Measurements from ENCODE around the gene HTRA3. TPM values are rescaled to one million over a fixed set of nuclear protein-coding genes. Genes with fewer than 3 reads are reported as not detected.

Gene HTRA3
- total RNA-seq, 1 experiment from 2014 or later: 2.8 TPM

DNA sequence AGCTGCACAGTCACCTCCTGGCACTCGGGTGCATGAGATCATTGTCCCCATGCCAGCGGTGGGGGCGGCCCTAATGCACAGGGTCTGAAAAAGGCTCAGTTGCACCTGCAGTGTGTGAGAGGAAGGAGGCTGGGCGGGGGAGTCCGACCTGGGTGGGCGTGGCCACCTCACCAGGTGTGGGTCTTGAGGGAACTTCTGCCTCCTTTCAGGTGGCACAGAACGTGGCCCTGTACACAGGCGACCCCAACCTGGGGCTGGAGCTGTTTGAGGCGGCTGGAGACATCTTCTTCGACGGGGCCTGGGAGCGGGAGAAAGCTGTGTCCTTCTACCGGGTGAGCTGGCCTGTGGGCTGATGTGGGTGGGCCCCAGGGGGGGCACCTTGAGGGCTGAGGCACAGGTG, 34.3 kb upstream of the HTRA3 start:
- POLR2A ChIA-PET (ENCODE audit: unreplicated experiment): no interaction called here
- no peak overlapping the region for H3K9ac ChIP-seq (ENCODE audit: low read length)
- TF ChIP-seq EZH2phosphoT487 (IDR thresholded peaks at IDR 0.05; ENCODE audit: borderline replicate concordance, low read length) (no peak), EZH2 (IDR thresholded peaks at IDR 0.05; ENCODE audit: low read length, unreplicated experiment) (no peak)
- TF ChIP-seq, protein P1, sequence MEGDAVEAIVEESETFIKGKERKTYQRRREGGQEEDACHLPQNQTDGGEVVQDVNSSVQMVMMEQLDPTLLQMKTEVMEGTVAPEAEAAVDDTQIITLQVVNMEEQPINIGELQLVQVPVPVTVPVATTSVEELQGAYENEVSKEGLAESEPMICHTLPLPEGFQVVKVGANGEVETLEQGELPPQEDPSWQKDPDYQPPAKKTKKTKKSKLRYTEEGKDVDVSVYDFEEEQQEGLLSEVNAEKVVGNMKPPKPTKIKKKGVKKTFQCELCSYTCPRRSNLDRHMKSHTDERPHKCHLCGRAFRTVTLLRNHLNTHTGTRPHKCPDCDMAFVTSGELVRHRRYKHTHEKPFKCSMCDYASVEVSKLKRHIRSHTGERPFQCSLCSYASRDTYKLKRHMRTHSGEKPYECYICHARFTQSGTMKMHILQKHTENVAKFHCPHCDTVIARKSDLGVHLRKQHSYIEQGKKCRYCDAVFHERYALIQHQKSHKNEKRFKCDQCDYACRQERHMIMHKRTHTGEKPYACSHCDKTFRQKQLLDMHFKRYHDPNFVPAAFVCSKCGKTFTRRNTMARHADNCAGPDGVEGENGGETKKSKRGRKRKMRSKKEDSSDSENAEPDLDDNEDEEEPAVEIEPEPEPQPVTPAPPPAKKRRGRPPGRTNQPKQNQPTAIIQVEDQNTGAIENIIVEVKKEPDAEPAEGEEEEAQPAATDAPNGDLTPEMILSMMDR (conservative IDR thresholded peaks at IDR 0.05; ENCODE audit: low read depth, low read length): no peak
- no peak overlapping the region for H3K4me3 ChIP-seq (ENCODE audit: low read length)
- no peaks in the 10 kb centered on the region for H3K36me3 ChIP-seq (ENCODE audit: low read depth, low read length)
- no peak for DNase-seq
- H3F3A ChIP-seq (ENCODE audit: low read length, unreplicated experiment): no peaks in the 10 kb centered on the region
- no peaks in the 10 kb centered on the region for H4K20me1 ChIP-seq (ENCODE audit: low read length)
- H3K27me3 ChIP-seq (ENCODE audit: low read length): no peaks in the 10 kb centered on the region
- no peak overlapping the region for H2AFZ ChIP-seq (ENCODE audit: low read length)
- intact Hi-C loops (cut with micrococcal nuclease): no loop called here
- no peak overlapping the region for H3K4me2 ChIP-seq (ENCODE audit: low read length)
- H3K9me3 ChIP-seq (ENCODE audit: low read length): no peaks in the 10 kb centered on the region
- no peak overlapping the region for H3K27ac ChIP-seq (ENCODE audit: low read length)
- H3K79me2 ChIP-seq (ENCODE audit: low read length): no peaks in the 10 kb centered on the region
- no peaks in the 10 kb centered on the region for H3K9me2 ChIP-seq (replicated peaks; ENCODE audit: low read length)
- CTCF ChIA-PET: no interaction called here
- H3K4me1 ChIP-seq (ENCODE audit: insufficient read depth, low read length): no peaks in the 10 kb centered on the region
- BruUV-seq (replicated peaks): no TSS peak
- no peak for ATAC-seq

DNA sequence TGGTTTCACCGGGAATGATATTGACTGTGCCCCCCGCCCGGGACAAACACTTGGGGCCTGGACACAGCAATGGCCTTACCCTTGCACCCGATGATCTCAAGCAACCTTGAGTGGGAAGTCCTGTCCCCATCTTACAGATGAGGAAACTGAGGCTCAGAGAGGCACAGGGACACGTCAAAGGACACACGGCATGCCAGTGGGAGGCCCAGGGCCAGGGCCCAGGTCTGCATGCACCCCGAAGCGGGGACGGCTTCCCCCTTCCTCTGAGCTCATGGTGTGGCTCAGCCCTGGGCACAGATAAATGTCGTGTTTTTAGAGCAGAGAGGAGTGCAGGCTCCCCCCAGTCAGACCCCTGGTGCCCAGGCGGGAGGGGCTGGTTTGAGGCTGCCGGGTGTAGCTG, 33.9 kb upstream of the HTRA3 start:
- H3K9me2 ChIP-seq (replicated peaks; ENCODE audit: low read length): no peaks in the 10 kb centered on the region
- no peak overlapping the region for H2AFZ ChIP-seq (ENCODE audit: low read length)
- no peak overlapping the region for H3K4me3 ChIP-seq (ENCODE audit: low read length)
- no peak for TF ChIP-seq EZH2 (IDR thresholded peaks at IDR 0.05; ENCODE audit: low read length, unreplicated experiment)
- TF ChIP-seq, protein P1 (conservative IDR thresholded peaks at IDR 0.05; ENCODE audit: low read depth, low read length): no peak
- TF ChIP-seq EZH2phosphoT487 (IDR thresholded peaks at IDR 0.05; ENCODE audit: borderline replicate concordance, low read length): no peak
- no peak overlapping the region for H3K9ac ChIP-seq (ENCODE audit: low read length)
- POLR2A ChIA-PET (ENCODE audit: unreplicated experiment): no interaction called here
- no peaks in the 10 kb centered on the region for H3K36me3 ChIP-seq (ENCODE audit: low read depth, low read length)
- no peaks in the 10 kb centered on the region for H3K4me1 ChIP-seq (ENCODE audit: insufficient read depth, low read length)
- no peaks in the 10 kb centered on the region for H3F3A ChIP-seq (ENCODE audit: low read length, unreplicated experiment)
- CTCF ChIA-PET: no interaction called here
- H3K9me3 ChIP-seq (ENCODE audit: low read length): no peaks in the 10 kb centered on the region
- H3K79me2 ChIP-seq (ENCODE audit: low read length): no peaks in the 10 kb centered on the region
- intact Hi-C loops (cut with micrococcal nuclease): no loop called here
- H3K4me2 ChIP-seq (ENCODE audit: low read length): no peak overlapping the region
- ATAC-seq (no peak), DNase-seq (no peak)
- H3K27ac ChIP-seq (ENCODE audit: low read length): no peak overlapping the region
- no TSS peak for BruUV-seq (replicated peaks)
- H4K20me1 ChIP-seq (ENCODE audit: low read length): no peaks in the 10 kb centered on the region
- no peaks in the 10 kb centered on the region for H3K27me3 ChIP-seq (ENCODE audit: low read length)

DNA sequence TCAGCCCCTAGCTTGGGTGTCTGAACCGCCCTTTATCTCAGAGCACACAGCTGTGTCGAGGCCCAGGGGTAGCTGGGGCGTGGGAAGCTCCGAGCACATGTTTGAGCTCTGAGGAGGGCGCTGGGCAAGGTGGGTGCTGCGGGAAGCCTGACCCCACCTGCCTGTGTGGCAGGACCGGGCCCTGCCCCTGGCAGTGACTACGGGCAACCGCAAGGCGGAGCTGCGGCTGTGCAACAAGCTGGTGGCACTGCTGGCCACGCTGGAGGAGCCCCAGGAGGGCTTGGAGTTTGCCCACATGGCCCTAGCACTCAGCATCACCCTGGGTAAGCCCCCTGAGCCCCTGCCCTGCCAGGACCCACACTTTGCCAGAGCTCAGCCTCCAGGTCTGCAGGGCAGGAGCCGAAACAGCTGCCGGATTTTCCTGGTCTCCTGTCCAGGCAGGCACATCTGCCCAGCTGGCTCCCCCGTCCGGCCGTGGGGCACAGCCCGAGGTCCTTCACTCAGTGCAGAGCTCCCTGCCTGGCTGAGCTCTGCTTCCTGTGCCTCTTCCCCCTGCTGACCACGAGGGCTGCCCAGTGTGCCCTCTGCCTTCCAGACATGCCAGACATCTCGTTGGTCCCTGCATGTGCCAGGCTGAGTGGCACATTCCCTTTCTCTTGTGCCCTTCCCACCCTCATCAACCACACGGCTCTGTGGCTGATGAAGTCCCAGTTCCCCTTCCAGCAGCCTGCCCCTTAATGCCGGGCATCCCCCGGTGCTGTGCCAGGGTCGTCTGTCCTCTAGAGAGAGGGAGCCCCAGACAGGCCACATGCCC, 33.2 kb upstream of the HTRA3 start:
- intact Hi-C loops (cut with micrococcal nuclease): no loop called here
- Histone ChIP-seq H2AFZ (ENCODE audit: low read length) (no peak overlapping the region), H3K27ac (ENCODE audit: low read length) (no peak overlapping the region), H3K9ac (ENCODE audit: low read length) (no peak overlapping the region), H3K4me2 (ENCODE audit: low read length) (no peak overlapping the region), H3K9me3 (ENCODE audit: low read length) (no peaks in the 10 kb centered on the region), H3F3A (ENCODE audit: low read length, unreplicated experiment) (no peaks in the 10 kb centered on the region), H3K4me3 (ENCODE audit: low read length) (no peak overlapping the region), H3K27me3 (ENCODE audit: low read length) (no peaks in the 10 kb centered on the region), H4K20me1 (ENCODE audit: low read length) (no peaks in the 10 kb centered on the region), H3K4me1 (ENCODE audit: insufficient read depth, low read length) (no peaks in the 10 kb centered on the region), H3K79me2 (ENCODE audit: low read length) (no peaks in the 10 kb centered on the region), H3K36me3 (ENCODE audit: low read depth, low read length) (no peaks in the 10 kb centered on the region), H3K9me2 (replicated peaks; ENCODE audit: low read length) (no peaks in the 10 kb centered on the region)
- ATAC-seq: no peak
- TF ChIP-seq EZH2phosphoT487 (IDR thresholded peaks at IDR 0.05; ENCODE audit: borderline replicate concordance, low read length) (no peak), EZH2 (IDR thresholded peaks at IDR 0.05; ENCODE audit: low read length, unreplicated experiment) (no peak)
- TF ChIP-seq, protein P1 (conservative IDR thresholded peaks at IDR 0.05; ENCODE audit: low read depth, low read length): no peak
- ChIA-PET CTCF (no interaction called here), POLR2A (ENCODE audit: unreplicated experiment) (no interaction called here)
- no TSS peak for BruUV-seq (replicated peaks)
- no peak for DNase-seq
